K562 (cell line): ENCODE results near the gene CCDC184. TPM values are rescaled to one million over a fixed set of nuclear protein-coding genes. Genes with fewer than 3 reads are reported as not detected.

Source experiments
- CHCHD3 ChIP-seq: fragments of 250-450 bp; sonication (Bioruptor Pico); IDR thresholded peaks from 2 replicates; pipeline ENCODE4 v2.1.2; 2022; ENCODE audit warnings: mild to moderate bottlenecking
- ETS2 ChIP-seq: IDR thresholded peaks from 2 replicates; pipeline ENCODE4 v1.6.1; 2016; ENCODE audit warnings: borderline replicate concordance, missing genetic modification characterization, mild to moderate bottlenecking, moderate library complexity, missing compliant biosample characterization; ENCODE audit not compliant: poor library complexity, severe bottlenecking
- HCFC1 ChIP-seq: IDR thresholded peaks from 2 replicates; pipeline ENCODE4 v1.6.1; 2012; ENCODE audit warnings: low read depth, low read length, improper control_type of control experiment
- MCM5 ChIP-seq: fragments of 450-650 bp; IDR thresholded peaks from 2 replicates; pipeline ENCODE4 v1.6.1; 2016; ENCODE audit warnings: low read depth
- RFX5 ChIP-seq: IDR thresholded peaks from 2 replicates; pipeline ENCODE4 v1.6.1; 2011; ENCODE audit warnings: low read depth, mild to moderate bottlenecking, improper control_type of control experiment, low read length
- ZNF436 ChIP-seq: fragments of 250-450, 450-650 bp; sonication (Bioruptor Pico); formaldehyde crosslinking; IDR thresholded peaks from 2 replicates; pipeline ENCODE4 v1.7.0; 2020; ENCODE audit warnings: mild to moderate bottlenecking
- ZNF586 ChIP-seq: fragments of 450-650 bp; formaldehyde crosslinking; conservative IDR thresholded peaks from 2 replicates; pipeline ENCODE4 v1.4.0; 2020; ENCODE audit warnings: mild to moderate bottlenecking, moderate library complexity
- polyA plus RNA-seq, 8 experiments: library from polyadenylated mRNA; depleted of rRNA in 4 of 8; stranded (reverse) in 5 of 8; unstranded in 3 of 8; fragments of >200 nt; fragmentation: Nextera tagmentation in 2 of 8; fragmentation: Illumina TruSeq in 1 of 8; extraction: Ambion mirVana in 2 of 8; extraction: Trizol in 1 of 8; gene quantifications; 2 replicates each; pipeline versions ENCODE4 v1.2.1 to v1.2.3, GENCODE V29; 2011 to 2014; ENCODE audit warnings: inconsistent platforms in 1 of 8, missing spikeins in 1 of 8
- total RNA-seq, 7 experiments: library from RNA; depleted of rRNA in 6 of 7; stranded (reverse); fragments of >200 nt in 6 of 7; fragmentation: Illumina TruSeq in 2 of 7; extraction: Trizol in 2 of 7; gene quantifications; 2 replicates each; pipeline versions ENCODE4 v1.2.1 to v1.2.3, GENCODE V29; 2011 to 2021; ENCODE audit warnings: low replicate concordance in 1 of 7
- TF ChIP-seq, protein P1 (sequence below), 2 experiments: fragments of 450-650 bp; formaldehyde crosslinking in 1 of 2; IDR thresholded peaks; 2 replicates each; pipeline versions ENCODE4 v1.4.0 to v1.6.1; 2014 to 2020; ENCODE audit warnings: mild to moderate bottlenecking in 2 of 2, borderline replicate concordance in 1 of 2, low read depth in 1 of 2
- TF ChIP-seq, protein P2 (sequence below): sonication (generic); formaldehyde crosslinking; IDR thresholded peaks from 2 replicates; pipeline ENCODE4 v1.9.0; 2022; ENCODE audit warnings: mild to moderate bottlenecking, missing genetic modification reagents
- TF ChIP-seq, protein P3 (sequence below): fragments of 200-800 bp; sonication (Bioruptor generic); IDR thresholded peaks from 2 replicates; pipeline ENCODE4 v1.6.1; 2016; ENCODE audit warnings: missing genetic modification characterization, missing compliant biosample characterization
- TF ChIP-seq, protein P4 (sequence below): fragments of 450-650 bp; IDR thresholded peaks from 2 replicates; pipeline ENCODE4 v1.6.1; 2016; ENCODE audit warnings: low read depth, mild to moderate bottlenecking, moderate library complexity

Gene CCDC184
- total and polyA plus RNA-seq, 9 of the 15 experiments (the other 6 are each of a cell fraction or from before 2014, with no cell fraction given), result 0.09 TPM; not detected in 8

DNA sequence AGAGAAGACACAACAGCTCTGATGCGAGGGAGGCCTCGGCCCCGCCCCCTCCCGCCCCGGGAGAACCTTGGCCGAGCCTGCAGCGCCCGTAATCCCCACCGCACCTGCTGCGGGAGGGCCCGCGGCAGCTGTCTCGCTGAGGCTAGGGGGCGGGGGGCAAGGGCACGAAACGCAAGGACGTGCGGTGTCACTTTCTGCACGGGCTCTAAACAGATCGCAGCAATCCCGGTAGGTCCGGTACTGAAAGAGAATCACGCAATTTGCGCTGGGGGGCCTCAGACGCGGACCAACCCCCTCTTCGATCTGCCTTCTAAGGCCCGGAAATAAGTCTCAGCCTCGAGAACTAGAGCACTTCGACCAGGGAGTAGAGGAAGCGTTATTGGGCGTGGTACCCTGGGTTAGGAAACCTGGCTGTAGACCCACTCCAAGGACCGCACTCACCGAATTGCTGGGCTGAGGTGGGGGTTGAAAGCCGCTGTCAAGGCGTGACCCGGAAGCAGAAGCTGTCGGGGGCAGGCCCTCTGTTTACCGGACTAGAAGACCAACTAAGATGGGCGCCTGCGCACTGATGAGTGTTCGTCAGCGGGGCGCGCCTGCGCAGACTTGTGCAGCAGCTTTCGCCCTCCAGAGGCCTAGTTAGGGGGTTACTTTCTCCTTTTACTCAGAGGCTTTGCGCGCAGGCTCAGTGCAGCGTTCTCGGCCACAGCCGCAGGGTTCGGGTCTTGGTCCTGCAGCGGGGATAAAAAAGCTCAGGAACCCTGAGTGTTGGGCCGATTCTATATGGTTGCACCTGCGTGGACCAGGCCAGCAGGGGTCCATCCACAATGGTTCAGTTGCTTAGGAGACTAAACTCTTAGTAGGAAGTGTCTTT is 26.2 kb upstream of the CCDC184 start, which contains the start of gene ASB8 (continued):
- TF ChIP-seq, protein P1, sequence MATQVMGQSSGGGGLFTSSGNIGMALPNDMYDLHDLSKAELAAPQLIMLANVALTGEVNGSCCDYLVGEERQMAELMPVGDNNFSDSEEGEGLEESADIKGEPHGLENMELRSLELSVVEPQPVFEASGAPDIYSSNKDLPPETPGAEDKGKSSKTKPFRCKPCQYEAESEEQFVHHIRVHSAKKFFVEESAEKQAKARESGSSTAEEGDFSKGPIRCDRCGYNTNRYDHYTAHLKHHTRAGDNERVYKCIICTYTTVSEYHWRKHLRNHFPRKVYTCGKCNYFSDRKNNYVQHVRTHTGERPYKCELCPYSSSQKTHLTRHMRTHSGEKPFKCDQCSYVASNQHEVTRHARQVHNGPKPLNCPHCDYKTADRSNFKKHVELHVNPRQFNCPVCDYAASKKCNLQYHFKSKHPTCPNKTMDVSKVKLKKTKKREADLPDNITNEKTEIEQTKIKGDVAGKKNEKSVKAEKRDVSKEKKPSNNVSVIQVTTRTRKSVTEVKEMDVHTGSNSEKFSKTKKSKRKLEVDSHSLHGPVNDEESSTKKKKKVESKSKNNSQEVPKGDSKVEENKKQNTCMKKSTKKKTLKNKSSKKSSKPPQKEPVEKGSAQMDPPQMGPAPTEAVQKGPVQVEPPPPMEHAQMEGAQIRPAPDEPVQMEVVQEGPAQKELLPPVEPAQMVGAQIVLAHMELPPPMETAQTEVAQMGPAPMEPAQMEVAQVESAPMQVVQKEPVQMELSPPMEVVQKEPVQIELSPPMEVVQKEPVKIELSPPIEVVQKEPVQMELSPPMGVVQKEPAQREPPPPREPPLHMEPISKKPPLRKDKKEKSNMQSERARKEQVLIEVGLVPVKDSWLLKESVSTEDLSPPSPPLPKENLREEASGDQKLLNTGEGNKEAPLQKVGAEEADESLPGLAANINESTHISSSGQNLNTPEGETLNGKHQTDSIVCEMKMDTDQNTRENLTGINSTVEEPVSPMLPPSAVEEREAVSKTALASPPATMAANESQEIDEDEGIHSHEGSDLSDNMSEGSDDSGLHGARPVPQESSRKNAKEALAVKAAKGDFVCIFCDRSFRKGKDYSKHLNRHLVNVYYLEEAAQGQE (IDR thresholded peaks at IDR 0.05; ENCODE audit: borderline replicate concordance), result no peak
- TF ChIP-seq, protein P1 (CRISPR knock-in tag; IDR thresholded peaks at IDR 0.05; ENCODE audit: low read depth), result peak; percentile 15; the same call in 1 of the 2 replicates
- TF ChIP-seq, protein P2, sequence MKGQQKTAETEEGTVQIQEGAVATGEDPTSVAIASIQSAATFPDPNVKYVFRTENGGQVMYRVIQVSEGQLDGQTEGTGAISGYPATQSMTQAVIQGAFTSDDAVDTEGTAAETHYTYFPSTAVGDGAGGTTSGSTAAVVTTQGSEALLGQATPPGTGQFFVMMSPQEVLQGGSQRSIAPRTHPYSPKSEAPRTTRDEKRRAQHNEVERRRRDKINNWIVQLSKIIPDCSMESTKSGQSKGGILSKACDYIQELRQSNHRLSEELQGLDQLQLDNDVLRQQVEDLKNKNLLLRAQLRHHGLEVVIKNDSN (CRISPR knock-in tag), result peak; percentile 10; the same call in 1 of the 2 replicates
- TF ChIP-seq ETS2 (tag), result no peak
- TF ChIP-seq ZNF436 (CRISPR knock-in tag), result no peak
- no peak for TF ChIP-seq CHCHD3 (CRISPR knock-in tag)
- no peak for TF ChIP-seq RFX5
- TF ChIP-seq, protein P3, sequence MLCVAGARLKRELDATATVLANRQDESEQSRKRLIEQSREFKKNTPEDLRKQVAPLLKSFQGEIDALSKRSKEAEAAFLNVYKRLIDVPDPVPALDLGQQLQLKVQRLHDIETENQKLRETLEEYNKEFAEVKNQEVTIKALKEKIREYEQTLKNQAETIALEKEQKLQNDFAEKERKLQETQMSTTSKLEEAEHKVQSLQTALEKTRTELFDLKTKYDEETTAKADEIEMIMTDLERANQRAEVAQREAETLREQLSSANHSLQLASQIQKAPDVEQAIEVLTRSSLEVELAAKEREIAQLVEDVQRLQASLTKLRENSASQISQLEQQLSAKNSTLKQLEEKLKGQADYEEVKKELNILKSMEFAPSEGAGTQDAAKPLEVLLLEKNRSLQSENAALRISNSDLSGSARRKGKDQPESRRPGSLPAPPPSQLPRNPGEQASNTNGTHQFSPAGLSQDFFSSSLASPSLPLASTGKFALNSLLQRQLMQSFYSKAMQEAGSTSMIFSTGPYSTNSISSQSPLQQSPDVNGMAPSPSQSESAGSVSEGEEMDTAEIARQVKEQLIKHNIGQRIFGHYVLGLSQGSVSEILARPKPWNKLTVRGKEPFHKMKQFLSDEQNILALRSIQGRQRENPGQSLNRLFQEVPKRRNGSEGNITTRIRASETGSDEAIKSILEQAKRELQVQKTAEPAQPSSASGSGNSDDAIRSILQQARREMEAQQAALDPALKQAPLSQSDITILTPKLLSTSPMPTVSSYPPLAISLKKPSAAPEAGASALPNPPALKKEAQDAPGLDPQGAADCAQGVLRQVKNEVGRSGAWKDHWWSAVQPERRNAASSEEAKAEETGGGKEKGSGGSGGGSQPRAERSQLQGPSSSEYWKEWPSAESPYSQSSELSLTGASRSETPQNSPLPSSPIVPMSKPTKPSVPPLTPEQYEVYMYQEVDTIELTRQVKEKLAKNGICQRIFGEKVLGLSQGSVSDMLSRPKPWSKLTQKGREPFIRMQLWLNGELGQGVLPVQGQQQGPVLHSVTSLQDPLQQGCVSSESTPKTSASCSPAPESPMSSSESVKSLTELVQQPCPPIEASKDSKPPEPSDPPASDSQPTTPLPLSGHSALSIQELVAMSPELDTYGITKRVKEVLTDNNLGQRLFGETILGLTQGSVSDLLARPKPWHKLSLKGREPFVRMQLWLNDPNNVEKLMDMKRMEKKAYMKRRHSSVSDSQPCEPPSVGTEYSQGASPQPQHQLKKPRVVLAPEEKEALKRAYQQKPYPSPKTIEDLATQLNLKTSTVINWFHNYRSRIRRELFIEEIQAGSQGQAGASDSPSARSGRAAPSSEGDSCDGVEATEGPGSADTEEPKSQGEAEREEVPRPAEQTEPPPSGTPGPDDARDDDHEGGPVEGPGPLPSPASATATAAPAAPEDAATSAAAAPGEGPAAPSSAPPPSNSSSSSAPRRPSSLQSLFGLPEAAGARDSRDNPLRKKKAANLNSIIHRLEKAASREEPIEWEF (CRISPR knock-in tag), result no peak
- TF ChIP-seq HCFC1, result peak; percentile 70
- TF ChIP-seq, protein P4, sequence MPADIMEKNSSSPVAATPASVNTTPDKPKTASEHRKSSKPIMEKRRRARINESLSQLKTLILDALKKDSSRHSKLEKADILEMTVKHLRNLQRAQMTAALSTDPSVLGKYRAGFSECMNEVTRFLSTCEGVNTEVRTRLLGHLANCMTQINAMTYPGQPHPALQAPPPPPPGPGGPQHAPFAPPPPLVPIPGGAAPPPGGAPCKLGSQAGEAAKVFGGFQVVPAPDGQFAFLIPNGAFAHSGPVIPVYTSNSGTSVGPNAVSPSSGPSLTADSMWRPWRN, result no peak
- no peak for TF ChIP-seq ZNF586 (CRISPR knock-in tag)
- TF ChIP-seq MCM5, result no peak
